ENCODE measurements around the gene HTT-AS. TPM values are rescaled to one million over a fixed set of nuclear protein-coding genes. Genes with fewer than 3 reads are reported as not detected.

Gene HTT-AS
- polyA plus RNA-seq, 1 of the 3 experiments (the other 2 are of a cell fraction): not detected

- Histone ChIP-seq H3K9me2 (no peaks in the 10 kb centered on the region), H3K27ac (ENCODE audit: low read depth in 2 of 2, low read length in 1 of 2) (no peak overlapping the region), H3K9ac (no peak overlapping the region), H2AFZ (ENCODE audit: low read depth) (no peak overlapping the region), H3K9me3 (no peaks in the 10 kb centered on the region), H3F3A (replicated peaks; ENCODE audit: insufficient read depth) (peaks cover 7% of the 10 kb centered on the region), H3K27me3 (ENCODE audit: insufficient read depth) (no peaks in the 10 kb centered on the region), H3K36me3 (replicated peaks in 1 of 2; ENCODE audit: control insufficient read depth in 1 of 2, insufficient read depth in 2 of 2, low read length in 1 of 2) (peaks cover 45 to 78% of the 10 kb centered on the region in 2 experiments), H3K79me2 (ENCODE audit: insufficient read depth) (peaks cover 22% of the 10 kb centered on the region), H3K4me1 (ENCODE audit: control insufficient read depth in 1 of 2, insufficient read depth in 2 of 2, low read depth in 1 of 2, low read length in 1 of 2) (peaks cover under 1 to 34% of the 10 kb centered on the region in 2 experiments; a peak in 3 of 4 replicates), H3K4me3 (ENCODE audit: low read depth in 2 of 2, low read length in 1 of 2) (no peak overlapping the region), H4K20me1 (ENCODE audit: insufficient read depth) (no peaks in the 10 kb centered on the region), H3K4me2 (no peak overlapping the region)
- POLR2A ChIA-PET: no interaction called here
- no peak for TF ChIP-seq IRF3 (IDR thresholded peaks at IDR 0.05; ENCODE audit: low read depth, low read length)
- TF ChIP-seq REST (IDR thresholded peaks at IDR 0.05; ENCODE audit: low read depth, low read length): no peak
- TF ChIP-seq SIN3A (IDR thresholded peaks at IDR 0.05; ENCODE audit: borderline replicate concordance, low read depth, low read length): no peak
- no peak for TF ChIP-seq FOXJ3 (CRISPR knock-in tag; IDR thresholded peaks at IDR 0.05)
- TF ChIP-seq JUND (IDR thresholded peaks at IDR 0.05): no peak
- TF ChIP-seq RFX5 (IDR thresholded peaks at IDR 0.05; ENCODE audit: low read length): no peak
- TF ChIP-seq NFIC (IDR thresholded peaks at IDR 0.05; ENCODE audit: borderline replicate concordance): no peak
- TF ChIP-seq TCF12 (IDR thresholded peaks at IDR 0.05): no peak
- no peak for TF ChIP-seq YY1 (IDR thresholded peaks at IDR 0.05; ENCODE audit: low read depth)
- TF ChIP-seq RCOR1 (IDR thresholded peaks at IDR 0.05; ENCODE audit: low read length): no peak
- no peak for TF ChIP-seq RAD21 (IDR thresholded peaks at IDR 0.05; ENCODE audit: low read length)
- no peak for TF ChIP-seq NRF1 (IDR thresholded peaks at IDR 0.05; ENCODE audit: low read depth, low read length)
- no peak for TF ChIP-seq TAF1 (IDR thresholded peaks at IDR 0.05; ENCODE audit: borderline replicate concordance, low read depth, low read length)
- no peak for TF ChIP-seq MXI1 (IDR thresholded peaks at IDR 0.05; ENCODE audit: low read depth, low read length)
- TF ChIP-seq FOXM1 (IDR thresholded peaks at IDR 0.05; ENCODE audit: low read depth): no peak
- no peak for TF ChIP-seq MAX (IDR thresholded peaks at IDR 0.05; ENCODE audit: low read depth)
- 93% methylated on average over 2 of the region's 2 CpGs for WGBS (ENCODE audit: low lambda C conversion rate)
- DNase-seq: no peak
- CTCF ChIA-PET: interaction anchor here (1.0 to 2.7 kb wide), 2 partner anchors 10 to 19 kb away, joined by 3 to 17 read pairs; no protein-coding TSS in a partner anchor
Observed at GRCh38 chr4:3116955-3117354, 42.6 kb upstream of the HTT-AS start.
